Neural progenitor cell (in vitro differentiated cells): ENCODE data around the gene OPCML.

Experiments used
- CTCF ChIP-seq: fragments of 200-600 bp; sonication (generic); IDR thresholded peaks from 2 replicates; pipeline ENCODE4 v1.5.1; 2017; ENCODE audit warnings: antibody characterized with exemption, mild to moderate bottlenecking
- EZH2 ChIP-seq: fragments of 200-600 bp; sonication (generic); IDR thresholded peaks from 2 replicates; pipeline ENCODE4 v1.6.1; 2017; ENCODE audit warnings: antibody characterized with exemption, mild to moderate bottlenecking, moderate library complexity

GRCh38 chr11:133019545-133020371 lies 512.5 kb downstream of the OPCML start:
- TF ChIP-seq CTCF: no peak
- no peak for TF ChIP-seq EZH2
